ENCODE results near the gene AP1G2.
"Not testable (repeated sequence)": the region's sequence is repeated elsewhere in the genome, so short reads cannot be mapped to it uniquely, and the experiment has no call there.

The AP1G2 gene

DNA sequence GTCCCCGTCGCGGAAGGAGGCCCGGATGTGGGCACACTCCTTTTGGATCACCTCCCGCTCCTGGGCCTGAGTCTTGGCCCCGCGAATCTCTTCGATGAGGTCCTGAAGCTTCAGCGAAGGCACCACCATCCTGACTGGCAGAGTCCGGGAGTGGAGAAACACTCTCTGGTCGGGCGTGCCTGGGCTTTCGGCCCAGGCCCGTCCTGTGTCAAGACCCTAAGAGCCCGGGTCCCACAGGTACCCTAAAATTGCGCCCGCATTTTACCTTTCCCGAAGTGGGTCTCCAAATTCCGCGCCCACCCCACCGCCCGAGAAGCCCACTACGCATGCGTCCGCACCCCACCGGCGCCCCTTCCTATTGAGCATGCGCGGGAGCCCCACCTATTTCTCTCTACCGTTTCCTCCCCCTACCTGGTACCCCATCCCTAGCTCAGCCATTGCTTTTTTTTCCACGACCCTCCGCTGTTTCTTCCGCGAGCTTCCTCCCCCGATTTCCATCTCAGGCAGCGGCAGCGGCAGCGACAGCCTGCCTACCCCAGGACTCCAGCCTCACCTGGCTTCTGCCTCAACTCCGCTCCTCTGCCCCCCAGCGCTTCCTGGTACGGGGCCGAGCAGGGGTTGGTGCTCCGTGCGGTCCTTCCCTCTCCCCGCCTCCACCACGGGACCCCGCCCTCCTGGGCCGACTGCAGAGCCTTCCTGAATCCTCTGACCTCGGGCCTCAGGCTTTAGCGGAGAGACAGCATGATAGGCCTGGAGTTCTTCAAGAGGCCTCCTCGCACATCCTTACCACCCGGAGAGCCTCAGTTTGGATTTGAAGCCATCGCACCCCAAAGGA is at the start of gene AP1G2:
TSS of gene AP1G2 (minus strand) at position 606 of the 835 bp plus-strand sequence. CDS start at position 129, 477 bp downstream.
- DNase-seq: peak; percentile 79

DNA sequence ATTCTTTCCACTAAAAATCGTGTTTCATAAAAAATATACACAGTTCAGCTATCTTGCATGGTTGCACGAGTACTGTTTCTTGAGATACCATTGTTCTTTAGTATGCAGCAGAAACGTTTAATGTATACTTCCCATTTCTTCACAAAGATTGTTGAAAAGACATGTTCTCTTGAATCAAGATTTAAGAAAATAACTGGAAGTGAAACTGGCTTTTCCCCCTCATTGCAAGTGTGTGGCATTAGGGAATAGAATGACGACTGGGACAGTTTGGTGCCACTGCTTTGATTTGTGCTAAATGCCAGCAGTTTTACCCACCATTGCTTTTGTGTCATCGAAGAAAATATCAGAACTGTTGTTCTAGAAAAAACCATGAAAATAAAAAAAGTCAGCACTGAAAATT is 48.3 kb upstream of the AP1G2 start:
- DNase-seq: no peak

DNA sequence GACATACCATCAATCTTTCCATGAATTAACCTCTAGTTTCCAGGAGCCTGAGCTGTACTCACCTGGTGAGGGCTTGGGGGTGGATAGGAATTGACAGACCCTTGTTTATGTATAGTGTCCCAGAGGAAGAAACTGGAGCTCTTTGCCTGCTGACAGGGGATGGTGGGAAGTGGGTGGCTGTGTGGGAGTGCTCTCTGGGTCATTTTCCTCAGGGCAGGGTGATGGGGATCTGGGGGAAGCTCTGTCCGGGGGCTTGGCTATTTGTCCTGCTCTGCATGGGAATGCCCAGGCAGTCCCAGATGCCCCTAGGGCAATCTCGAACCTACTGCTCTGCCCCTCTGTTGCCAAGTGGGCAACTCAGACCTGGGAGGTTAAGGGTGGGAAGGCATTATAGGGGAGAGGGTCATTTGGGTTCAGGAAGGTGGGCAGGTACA is 46.8 kb upstream of the AP1G2 start:
- no peak for DNase-seq

- no peak for DNase-seq
These were observed 45.9 kb upstream of the AP1G2 start for GRCh38 chr14:23613242-23614070.

DNA sequence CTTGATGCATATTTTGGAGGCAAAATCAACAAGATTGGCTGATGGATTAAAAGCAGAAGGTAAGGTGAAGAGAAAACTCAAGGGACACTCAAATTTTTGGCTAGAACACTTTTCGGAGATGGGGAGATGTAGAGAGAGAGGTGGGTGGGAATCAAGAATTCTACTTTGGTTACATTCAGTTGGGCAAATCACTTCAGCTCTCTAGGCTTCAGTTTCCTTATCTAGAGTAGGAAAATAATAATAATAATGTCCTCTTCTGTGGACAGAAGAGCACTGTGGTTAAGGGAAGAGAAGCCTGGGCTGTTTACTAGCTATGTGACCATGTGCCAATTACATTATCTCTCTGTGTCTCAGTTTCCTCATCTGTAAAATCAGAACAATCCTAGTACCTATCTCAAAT is 45.2 kb upstream of the AP1G2 start:
- no peak for DNase-seq

DNA sequence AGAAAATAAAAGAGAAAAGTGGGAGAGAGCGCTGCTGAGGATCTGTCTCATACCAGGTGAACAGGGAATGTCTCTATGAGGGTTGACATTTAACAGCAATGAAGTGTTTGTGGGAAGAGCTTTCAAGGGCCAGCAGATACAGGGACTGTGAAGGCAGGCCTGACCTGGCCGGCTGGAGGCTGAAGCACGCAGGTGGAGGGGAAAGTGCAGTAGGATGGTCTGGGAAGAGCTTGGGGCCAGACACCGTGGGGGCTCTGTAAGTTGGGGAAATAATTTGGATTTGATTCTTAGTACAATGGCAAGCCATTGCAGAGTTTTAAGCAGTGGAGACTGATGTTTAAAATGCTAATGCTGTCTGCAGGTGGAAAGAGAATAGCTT is 44.8 kb upstream of the AP1G2 start:
- no peak for DNase-seq

DNA sequence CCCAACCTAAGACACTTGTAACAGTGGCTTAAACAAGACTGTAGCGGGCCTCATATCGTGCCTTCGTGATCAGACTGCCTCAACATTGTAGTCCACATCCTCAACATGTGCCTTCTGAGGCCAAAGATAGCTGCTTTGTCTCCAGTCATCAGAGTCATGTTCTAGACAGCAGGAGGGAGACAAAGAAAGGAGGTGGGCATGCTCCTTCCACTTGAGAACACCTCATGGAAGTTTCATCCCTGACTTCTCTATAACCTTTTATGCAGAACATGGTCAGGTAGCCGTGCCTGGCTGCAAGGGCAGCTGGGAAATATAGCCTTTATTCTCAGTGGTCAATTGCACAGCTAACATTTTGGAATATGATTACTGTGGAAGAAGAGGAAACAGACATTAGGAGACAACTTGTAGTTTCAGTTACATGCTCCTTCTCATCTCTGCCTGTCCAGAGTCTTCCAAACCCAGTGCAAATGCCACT is 43.3 kb upstream of the AP1G2 start:
- DNase-seq: no peak

- DNase-seq: peak; percentile 47
These were observed 42.7 kb upstream of the AP1G2 start for GRCh38 chr14:23610090-23610814.

GRCh38 chr14:23609411-23610089 is 42.0 kb upstream of the AP1G2 start:
- peak; percentile 67 for DNase-seq

GRCh38 chr14:23609001-23609400 is 41.4 kb upstream of the AP1G2 start:
- no peak for DNase-seq

DNA sequence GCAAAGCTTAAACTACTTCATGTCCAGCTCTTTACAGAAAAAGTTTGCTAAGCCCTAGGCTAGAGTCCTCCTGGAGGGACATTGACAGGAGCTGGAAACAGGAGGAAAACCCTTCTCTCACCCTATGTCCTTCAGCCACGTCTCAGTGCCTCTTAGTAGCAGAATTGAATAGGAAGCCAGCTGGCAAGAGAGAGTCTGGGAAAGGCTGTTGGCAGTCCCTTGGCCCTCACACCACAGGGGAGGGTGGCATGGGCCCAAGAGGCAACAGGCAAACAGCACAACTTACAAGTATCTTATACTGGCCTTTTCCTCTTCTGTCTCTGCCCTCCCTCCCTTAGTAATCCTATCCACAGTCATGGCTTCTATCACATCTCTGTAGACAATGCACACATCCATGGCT is 40.9 kb upstream of the AP1G2 start:
- DNase-seq: no peak

GRCh38 chr14:23605931-23606585 is 38.5 kb upstream of the AP1G2 start:
- DNase-seq: no peak

GRCh38 chr14:23604675-23605170 is 37.1 kb upstream of the AP1G2 start:
- no peak for DNase-seq

- DNase-seq: no peak
These were observed 36.6 kb upstream of the AP1G2 start for GRCh38 chr14:23604148-23604547.

DNA sequence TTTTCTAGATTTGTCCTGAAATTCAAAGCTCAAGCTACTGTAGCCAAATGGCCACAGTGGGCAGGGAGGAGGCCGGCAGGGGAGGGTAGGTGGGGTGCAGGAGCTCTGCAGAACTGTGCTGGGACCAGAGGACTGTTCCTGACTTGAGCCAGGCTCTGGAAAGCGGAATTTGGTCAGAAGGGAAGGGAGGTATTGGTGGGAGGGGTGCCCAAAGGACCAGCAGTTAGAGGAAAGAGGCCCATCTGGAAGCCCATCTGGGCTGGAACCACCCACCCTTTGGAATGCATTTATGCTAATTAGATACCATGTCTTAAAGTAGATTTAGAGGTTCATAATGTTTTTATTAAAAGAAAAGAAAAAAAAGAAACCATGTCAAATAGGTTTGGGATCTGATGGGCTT is 35.5 kb upstream of the AP1G2 start:
- no peak for DNase-seq

GRCh38 chr14:23602181-23603095 is 34.8 kb upstream of the AP1G2 start:
- no peak for DNase-seq

DNA sequence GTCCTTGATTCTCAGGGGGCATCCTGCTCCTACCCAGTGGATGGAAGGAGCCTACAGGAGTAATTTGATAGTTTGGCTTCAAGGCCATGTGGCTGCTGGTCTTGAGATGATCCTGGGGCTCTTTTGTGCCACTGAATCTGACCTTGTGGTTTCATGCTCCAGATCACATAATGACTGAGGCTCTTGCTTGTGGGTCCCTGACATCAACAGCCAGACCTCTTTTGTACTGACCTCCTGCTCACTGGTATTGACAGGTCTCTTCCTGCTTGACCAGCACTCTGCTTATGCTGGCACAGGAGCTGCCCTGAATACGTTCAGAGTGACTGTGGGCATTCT is 34.2 kb upstream of the AP1G2 start:
- DNase-seq: no peak

- no peak for DNase-seq
These were observed 33.8 kb upstream of the AP1G2 start for GRCh38 chr14:23601424-23601823.

DNA sequence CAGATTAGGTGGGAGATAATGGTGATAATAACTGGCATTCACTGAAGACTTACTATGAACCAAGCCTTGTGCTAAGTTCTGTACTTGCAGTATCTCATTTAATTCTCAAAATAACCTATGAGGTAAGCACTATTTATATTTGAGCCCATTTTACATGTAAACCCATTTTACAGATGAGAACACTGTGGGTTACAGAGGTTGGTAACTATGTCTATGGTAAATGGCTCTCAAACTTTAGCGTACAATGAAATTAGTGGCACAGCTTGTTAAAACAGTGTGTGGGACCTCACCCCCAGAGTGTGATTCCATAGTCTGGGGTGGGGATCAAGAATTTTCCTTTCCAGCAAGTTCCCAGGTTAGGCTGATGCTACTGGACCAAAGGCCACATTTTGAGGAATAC is 33.2 kb upstream of the AP1G2 start:
- DNase-seq: no peak

DNA sequence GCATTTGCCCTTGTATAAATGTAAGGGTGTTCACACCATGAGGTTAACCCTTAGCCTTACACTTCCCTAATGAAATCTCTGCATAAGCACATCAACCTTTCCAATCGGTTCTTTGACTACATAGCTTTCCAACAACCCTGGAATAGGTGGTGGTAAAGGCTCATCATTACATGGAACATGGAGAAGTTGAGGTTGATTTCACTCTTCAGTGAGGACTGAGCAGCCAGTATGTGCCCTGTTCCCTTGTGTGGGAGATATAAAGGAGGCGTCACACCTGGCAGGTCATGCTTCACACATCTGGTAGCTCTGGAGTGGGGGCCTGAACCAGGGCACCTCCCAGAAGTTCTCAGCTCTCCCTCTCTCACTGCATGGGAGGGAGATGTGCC is 32.7 kb upstream of the AP1G2 start:
- DNase-seq: no peak

- DNase-seq: not testable (repeated sequence)
These were observed 26.6 kb upstream of the AP1G2 start for GRCh38 chr14:23594191-23594590.
